ENCODE measurements around the gene APBA1.

APBA1 gene

DNA sequence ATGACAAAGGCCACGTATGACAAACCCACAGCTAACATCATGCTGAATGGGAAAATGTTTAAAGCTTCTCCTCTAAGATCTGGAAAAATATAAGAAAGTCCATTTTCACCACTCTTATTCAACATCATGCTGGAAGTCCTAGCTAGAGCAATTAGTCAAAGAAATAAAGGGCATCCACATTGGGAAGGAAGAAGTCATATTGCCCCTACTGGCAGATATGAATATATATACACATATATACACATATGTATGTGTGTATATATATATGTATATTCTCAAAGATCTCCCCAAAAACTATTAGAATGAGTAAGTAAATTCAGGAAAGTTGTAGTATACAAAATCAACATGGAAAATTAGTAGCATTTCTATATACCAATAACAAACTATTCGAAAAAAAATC lies 17.1 kb downstream of the APBA1 start:
- DNase-seq, result no peak

DNA sequence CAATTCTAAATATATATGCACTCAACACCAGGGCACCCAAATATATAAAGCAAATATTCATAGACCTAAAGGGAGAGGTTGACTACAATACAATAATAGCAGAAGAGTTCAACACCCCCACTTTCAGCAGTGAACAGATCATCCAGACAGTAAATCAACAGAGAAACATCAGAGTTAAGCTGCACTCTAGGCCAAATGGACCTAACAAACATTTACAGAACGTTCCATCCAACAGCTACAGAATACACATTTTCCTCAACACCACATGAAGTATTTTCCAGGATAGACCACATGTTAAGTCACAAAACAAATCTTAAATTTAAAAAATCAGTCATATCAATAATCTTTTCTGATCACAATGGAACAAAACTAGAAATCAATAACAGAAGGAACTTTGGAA lies 18.9 kb downstream of the APBA1 start:
- no peak for DNase-seq

DNA sequence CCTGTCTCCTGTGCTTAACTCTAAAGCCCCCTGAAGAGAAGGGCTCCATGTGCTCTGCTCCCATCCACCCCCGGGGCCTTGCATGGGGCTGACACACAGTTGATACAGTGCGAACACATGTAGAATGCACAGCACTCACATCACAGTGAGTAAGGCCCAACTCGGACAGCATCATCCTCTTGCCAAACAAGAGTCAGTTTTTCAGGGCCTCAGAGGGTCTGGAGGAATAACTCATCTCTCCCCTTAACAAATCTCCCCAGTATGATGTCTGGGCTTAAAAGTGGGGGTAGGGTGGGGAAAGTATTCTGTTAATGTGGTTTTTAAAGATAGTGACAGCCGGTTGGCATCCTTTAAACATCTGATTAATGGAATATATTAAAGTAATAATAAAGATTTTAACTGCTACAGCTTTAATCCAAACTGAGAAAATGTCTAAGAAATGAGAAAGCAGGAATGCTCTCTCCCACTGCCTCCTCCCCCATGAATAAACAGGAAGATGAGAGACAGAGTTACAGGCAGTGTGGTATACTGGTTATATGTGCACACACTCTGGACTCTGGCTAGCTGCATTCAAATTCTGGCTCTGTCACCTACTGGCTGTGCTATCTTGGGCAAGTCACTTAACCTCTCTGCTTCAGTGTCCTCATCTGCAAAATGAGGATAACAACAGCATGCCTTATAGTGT lies 22.5 kb downstream of the APBA1 start:
- no peak for DNase-seq

GRCh38 chr9:69647804-69648203 lies 24.4 kb downstream of the APBA1 start:
- DNase-seq, result no peak

DNA sequence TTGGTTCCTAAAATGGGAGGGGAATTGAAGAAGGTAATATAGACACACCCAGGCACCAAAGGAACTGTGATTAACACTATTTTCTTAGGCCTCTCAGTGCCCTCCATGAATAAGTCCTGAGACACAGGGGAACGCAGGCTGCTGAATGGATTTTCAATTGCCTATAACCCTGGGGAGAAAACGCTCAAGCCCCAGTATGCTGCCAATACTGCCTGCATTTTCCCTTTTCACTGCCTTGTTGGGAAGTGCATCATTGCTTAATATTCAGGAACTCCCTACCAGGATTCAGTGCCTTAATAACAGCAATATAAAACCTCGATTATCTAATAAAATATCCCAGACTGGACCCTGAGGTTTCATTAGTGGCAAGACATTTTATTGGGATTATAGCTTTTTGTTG lies 25.4 kb downstream of the APBA1 start:
- DNase-seq, result no peak

DNA sequence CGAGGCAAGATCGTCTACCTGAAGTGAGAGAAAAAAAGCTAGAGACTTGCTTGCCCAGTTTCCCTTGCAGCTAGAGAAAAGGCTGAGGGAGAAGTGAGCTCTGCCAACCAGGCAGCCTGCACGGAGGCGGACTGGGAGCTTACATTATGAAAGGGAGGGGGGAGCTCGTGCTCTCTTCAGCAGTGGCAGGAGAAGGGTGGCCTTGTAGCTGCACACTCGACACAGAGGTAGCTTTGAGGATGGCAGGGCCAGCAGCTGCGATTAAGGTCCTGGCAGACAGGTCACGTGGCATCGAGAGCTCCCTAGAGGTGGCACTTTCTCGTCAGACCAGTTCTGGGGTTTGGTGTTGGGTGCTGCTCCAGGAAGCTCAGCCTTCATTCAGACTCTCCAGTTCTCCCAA lies 26.7 kb downstream of the APBA1 start:
- DNase-seq, result no peak

DNA sequence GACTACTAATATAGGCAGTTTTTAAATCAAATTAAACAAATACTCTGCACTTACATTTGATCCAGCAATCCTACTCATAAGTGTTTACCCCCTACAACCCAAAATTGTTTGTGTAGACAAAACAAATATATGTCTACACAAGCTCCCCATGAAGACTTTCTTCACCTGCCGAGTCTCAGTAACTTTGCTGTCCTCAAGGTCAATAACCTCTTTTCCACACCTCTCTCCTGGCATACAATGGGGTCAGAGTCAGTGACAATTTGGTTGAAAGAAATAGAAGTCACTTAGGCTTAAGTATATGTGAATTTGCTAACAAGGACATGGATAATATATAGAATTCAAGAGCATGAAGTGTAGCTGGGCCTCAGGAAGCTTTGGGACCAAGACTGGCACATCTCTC lies 29.1 kb downstream of the APBA1 start:
- DNase-seq, result no peak

DNA sequence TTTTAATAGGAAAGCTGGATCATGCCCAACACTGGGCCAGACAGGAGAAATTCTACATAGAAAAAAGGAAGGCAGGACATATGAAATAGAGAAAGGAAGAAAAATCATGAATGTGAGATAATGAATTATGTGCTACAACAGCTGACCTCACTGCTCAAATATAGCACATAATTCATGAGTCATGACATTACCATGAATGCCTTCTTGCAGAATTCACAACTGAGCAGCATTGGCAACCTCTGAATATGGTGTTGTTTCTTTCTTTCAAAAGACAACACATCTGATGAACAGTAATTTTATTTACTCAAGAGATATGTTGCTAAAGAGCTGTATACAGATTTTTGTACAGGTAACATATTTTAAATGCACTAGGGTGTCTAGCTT lies 34.4 kb downstream of the APBA1 start:
- DNase-seq, result no peak

DNA sequence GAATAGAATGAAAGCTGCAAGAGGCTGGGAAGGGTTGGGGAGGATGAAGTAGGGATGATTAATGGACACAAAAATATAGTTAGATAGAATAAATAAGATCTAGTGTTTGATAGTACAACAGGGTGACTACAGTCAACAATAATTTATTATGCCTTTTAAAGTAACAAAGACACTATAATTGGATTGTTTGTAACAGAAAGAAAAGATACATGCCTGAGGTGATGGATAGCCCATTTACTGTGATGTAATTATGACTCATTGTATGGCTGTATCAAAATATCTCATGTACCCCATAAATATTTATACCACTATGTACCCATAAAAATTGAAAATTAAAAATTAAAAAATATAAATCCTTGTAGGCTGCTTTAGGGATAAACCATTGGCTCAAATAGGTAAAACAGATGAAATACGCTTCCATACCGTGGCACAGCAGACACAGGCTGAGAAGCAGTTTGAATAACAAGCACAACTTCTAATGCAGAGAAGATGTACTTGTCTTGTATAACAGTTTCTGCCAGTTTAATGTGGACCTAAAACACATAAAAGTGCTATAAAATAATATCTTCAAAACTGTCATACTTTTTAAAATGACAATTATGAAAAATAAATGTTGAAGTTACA lies 34.9 kb downstream of the APBA1 start:
- no peak for DNase-seq

GRCh38 chr9:69633716-69634115 lies 38.5 kb downstream of the APBA1 start:
- no peak for DNase-seq

GRCh38 chr9:69632768-69633167 lies 39.4 kb downstream of the APBA1 start:
- DNase-seq, result no peak

GRCh38 chr9:69627281-69627680 lies 44.9 kb downstream of the APBA1 start:
- DNase-seq, result no peak

GRCh38 chr9:69623276-69623675 lies 48.9 kb downstream of the APBA1 start:
- DNase-seq, result no peak

DNA sequence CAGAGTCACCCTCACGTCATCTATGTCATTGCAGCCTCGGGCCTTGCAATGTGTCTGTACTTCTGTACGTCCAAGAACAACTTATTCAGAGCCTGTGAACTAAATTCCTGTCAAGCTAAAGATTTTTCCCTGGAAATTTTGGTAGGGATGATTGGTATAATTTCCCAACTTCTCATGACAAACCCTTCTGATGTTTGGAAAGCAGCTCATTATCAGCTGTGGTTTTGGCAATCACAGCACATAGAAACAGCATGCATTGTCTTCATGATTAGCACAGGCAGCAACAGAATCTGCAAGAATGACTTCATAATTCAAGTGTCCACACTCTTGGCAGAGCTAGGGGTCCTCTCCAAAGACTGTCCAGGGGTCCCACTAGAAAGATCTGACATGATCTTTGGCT lies 49.5 kb downstream of the APBA1 start:
- DNase-seq, result no peak

DNA sequence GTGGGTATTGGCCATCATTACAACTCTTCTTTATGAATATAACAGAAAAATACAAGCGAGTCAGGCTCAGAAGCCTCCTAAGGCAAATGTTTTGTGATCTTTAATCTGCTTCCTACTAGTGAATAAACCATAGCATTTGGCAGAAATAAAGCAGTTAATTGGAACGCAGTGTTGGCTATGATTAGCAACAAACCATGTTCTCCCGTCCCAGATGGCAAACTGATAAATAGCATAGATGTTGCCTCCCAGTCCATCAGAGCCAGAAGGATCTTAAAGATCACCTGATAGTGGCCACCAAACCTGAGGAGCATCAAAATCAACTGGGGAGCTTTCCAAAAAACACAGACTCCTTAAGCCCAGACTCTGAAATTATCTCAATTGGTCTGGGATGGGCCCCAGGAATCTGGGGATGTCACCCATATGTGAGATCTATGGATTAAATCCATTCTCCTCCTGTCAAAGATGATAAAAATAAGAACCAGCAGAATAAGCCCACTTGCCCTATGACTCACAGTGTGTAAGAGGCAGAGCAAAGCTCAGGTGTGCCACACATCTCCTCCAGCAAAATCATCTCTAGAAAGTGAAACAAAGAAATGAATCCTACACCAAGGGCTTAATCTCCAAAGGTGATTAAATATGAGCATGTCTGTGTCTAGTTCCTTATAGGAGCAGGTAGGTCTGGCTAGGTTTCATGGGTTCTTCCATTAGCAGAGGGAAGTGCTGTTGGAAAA lies 50.3 kb downstream of the APBA1 start:
- no peak for DNase-seq

GRCh38 chr9:69620731-69621130 lies 51.4 kb downstream of the APBA1 start:
- no peak for DNase-seq

DNA sequence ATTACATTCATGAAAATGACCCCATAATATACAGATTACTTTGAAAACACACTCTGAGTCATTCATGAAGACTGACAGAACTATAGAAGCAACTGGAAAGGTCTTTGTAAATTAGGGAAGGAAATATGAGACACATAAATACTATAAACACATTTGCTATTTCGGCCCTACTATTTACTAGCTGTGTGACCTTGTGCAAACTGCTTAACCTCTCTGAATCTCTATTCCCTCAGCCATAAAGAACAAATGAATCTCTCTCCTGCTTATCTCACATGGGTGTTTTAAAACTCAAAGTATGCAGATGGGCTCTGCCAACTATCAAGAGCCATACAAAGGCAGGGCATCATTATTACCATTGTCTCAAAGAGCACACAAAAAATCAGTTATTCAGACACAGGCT lies 52.9 kb downstream of the APBA1 start:
- no peak for DNase-seq

DNA sequence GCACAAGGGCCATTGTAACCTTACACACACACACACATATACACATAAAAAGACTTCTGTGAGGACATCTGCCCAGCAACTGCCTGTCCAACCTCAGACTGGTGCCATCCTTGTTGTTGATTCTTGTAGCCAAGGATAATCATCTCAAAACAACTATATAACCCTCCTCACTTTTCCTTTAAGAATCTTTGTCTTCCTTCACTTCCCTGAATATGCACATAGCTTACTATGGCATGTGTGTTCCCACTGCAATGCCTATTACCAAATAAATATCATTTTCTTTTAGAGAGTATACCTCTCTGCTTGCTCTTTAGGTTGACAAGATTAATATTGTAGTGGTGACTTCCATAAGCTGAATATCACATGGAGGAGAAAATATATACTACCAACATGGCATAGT lies 55.2 kb downstream of the APBA1 start:
- no peak for DNase-seq

- DNase-seq, result no peak
Observed at GRCh38 chr9:69615880-69616279, 56.3 kb downstream of the APBA1 start.

DNA sequence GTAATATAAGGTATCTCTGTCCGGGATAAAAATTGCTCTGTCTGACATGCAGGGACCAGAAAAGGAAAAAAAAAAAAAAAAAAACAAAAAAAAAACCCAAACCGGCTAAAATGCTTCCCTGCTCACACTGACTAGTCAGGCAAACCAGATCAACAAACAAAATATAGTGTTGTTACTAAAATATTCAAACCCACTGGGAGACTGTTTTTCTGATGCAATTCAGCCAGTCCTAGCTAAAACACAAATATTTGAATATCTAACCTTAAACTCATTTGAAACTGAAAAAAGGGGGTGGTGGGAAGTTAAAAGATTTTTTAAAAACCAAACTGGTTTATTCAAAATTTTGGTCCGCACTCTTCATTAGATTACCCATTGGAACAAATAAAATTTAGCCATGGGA lies 61.0 kb downstream of the APBA1 start:
- DNase-seq, result no peak

- no peak for DNase-seq
Observed at GRCh38 chr9:69609156-69609555, 63.0 kb downstream of the APBA1 start.

DNA sequence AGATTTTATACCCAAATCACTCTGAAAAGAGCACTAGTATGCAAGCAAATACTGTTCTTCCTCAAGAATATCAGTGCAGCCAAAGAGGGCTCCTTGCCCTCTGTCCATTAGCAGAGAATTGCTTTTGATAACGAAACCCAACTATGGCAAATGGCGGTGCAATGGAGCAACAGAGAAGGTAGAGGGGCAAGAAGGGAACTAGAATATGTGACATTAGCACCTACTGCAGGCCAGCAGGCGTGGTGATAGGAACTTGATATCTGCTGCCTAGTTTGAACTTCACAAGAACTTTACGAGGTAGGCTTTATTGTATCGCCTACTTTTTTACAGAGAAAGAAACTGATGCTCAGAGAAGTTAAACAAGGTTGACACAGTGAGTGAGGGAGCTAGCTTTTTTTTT lies 66.1 kb downstream of the APBA1 start:
- DNase-seq, result no peak

- no peak for DNase-seq
Observed at GRCh38 chr9:69605406-69605805, 66.8 kb downstream of the APBA1 start.

DNA sequence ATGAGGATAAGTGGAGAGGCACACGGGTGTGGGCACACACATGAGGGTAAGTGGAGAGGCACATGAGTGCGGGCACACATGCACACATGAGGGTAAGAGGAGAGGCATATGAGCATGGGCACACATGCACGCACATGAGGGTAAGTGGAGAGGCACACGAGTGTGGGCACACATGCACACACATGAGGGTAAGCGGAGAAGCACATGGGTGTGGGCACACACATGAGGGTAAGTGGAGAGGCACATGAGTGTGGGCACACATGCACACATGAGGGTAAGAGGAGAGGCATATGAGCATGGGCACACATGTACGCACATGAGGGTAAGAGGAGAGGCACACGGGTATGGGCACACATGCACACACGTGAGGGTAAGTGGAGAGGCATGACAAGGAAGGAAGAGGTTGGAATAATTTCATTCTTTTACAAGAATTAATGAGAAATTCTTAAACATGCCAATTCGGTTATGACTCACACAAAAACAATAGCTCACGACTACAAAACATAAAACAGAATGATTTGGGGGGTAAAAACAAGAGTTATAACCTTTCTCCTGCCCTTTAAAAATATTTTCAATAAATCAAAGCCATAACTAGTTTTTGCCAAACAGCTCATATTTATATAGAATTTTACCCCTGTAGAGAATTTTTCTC lies 67.5 kb downstream of the APBA1 start:
- no peak for DNase-seq

Data from stimulated activated naive CD4-positive, alpha-beta T cell treated with Interleukin-2 at 50 U/mL for 16 hours (primary cell).